Heart right ventricle (tissue), 16 donors: Measurements from ENCODE around the gene EZH1. TPM values are rescaled to one million over a fixed set of nuclear protein-coding genes. Genes with fewer than 3 reads are reported as not detected.

ENCODE experiments used
- ATAC-seq, 8 donors: fragments of 200-7000 bp; cut with Tn5 transposase; one replicate each; pipeline ENCODE4 v1.9.1; 2020; ENCODE audit warnings: mild to moderate bottlenecking in 8 of 8, moderate library complexity in 8 of 8, moderate number of reproducible peaks in 1 of 8
- DNase-seq, 2 donors: peaks; one replicate each; pipeline ENCODE4 v3.0.0-alpha.2; 2020
- H3K27ac ChIP-seq, 10 donors: fragments of 200-600 bp; sonication (generic) in 2 of 10; one replicate each; pipeline versions ENCODE4 v1.5.0 to v1.8.0; 2020 to 2022; ENCODE audit warnings: mild to moderate bottlenecking in 3 of 10
- H3K27me3 ChIP-seq, 7 donors: fragments of 200-600 bp; one replicate each; pipeline ENCODE4 v1.8.0; 2021 to 2022; ENCODE audit warnings: mild to moderate bottlenecking in 2 of 7
- H3K36me3 ChIP-seq, 9 donors: fragments of 200-600 bp; sonication (generic) in 1 of 9; one replicate each; pipeline versions ENCODE4 v1.5.0 to v1.8.0; 2020 to 2022; ENCODE audit warnings: mild to moderate bottlenecking in 2 of 9
- H3K4me1 ChIP-seq, 9 donors: fragments of 200-600 bp; sonication (generic) in 1 of 9; one replicate each; pipeline versions ENCODE4 v1.5.0 to v1.8.0; 2020 to 2022; ENCODE audit warnings: mild to moderate bottlenecking in 4 of 9
- H3K4me3 ChIP-seq, 10 donors: fragments of 200-600 bp; sonication (generic) in 2 of 10; one replicate each; pipeline versions ENCODE4 v1.5.0 to v1.8.0; 2020 to 2022; ENCODE audit warnings: mild to moderate bottlenecking in 7 of 10, moderate library complexity in 2 of 10
- H3K9me3 ChIP-seq, 11 donors: fragments of 200-600 bp in 10 of 11; sonication (generic) in 2 of 11; one replicate each; pipeline versions ENCODE4 v1.5.0 to v1.8.0; 2013 to 2022; ENCODE audit warnings: mild to moderate bottlenecking in 2 of 11, control low read depth in 1 of 11, moderate library complexity in 1 of 11
- WGBS, 2 donors: extraction: QIAGEN DNeasy Blood & Tissue Kit; methylation state at CpG; one replicate each; pipeline ENCODE4 v1.1.7; 2013; ENCODE audit warnings: inconsistent platforms in 1 of 2; 5-methylcytosine and 5-hydroxymethylcytosine counted together
- intact Hi-C, 10 donors: fragments of 100-400 bp; cut with DNase I; formaldehyde crosslinking; loops; one replicate each; pipeline versions ENCODE4 v1.11.1 to v1.14.2; 2022
- polyA plus RNA-seq, 2 donors: library from polyadenylated mRNA; stranded (reverse); fragments of 200-250 nt; gene quantifications; one replicate each; pipeline ENCODE4 v1.2.3, GENCODE V29; 2013
- total RNA-seq, 10 donors: library from RNA; stranded (reverse); fragmentation: NEBNext Ultra II Directional in 3 of 10; extraction: Animal tissue kit (Norgen Biotek cat#: 25700) in 3 of 10; gene quantifications; one replicate each; pipeline versions ENCODE4 v1.2.1 to v1.2.4, GENCODE V29; 2021 to 2023
- TF ChIP-seq, protein P1 (sequence below), 9 donors: fragments of 200-600 bp; sonication (generic) in 2 of 9; IDR thresholded peaks; one replicate each; pipeline versions ENCODE4 v1.5.0 to v1.8.0; 2021 to 2022; ENCODE audit warnings: antibody characterized with exemption in 9 of 9, mild to moderate bottlenecking in 5 of 9, moderate library complexity in 1 of 9
- donor health status: Arrhythmogenic right ventricular cardiomyopathy.
- donor health status: ischemic (EF 13 %, LVEDD 7.1; RV severe dilation, severe dysfunction).
- donor health status: healthy with polysubstance abuse.
- donor health status: DM: no; HTN: yes; CAD: no.
- donor health status: DM: no; HTN: no; CAD: no.
- donor health status: ischemic (EF 25% LVEDD 6.9; RV normal size, moderate dysfunction).
- donor health status: ischemic (EF 25% LVEDD 5.7; RV mildly dilated, moderate dysfunction).
- donor health status: healthy.
- donor health status: DM: yes; HTN: yes; CAD: no.
- donor health status: Ischemic cardiomyopathy.
- donor health status: ischemic (EF 35%, LVEDD 5.7; RV mildly dilated, moderate dysfunction).
- donor health status: nonischemic (EF 11% LVEDD 7.7; RV severe dilation, severe dysfunction).
- donor health status: DM: yes; HTN: yes; CAD: no.
- donor health status: PGD.
- donor health status: ischemic (EF 29% LVEDD 5.4; RV normal size, mild dysfunction).
- donor health status: nonischemic (EF 23%, LVEDD 6.1; RV moderate dilation, normal function).

EZH1 gene
- total and polyA plus RNA-seq, 12 donors, result 16.0 to 50.5 (median 45.9) TPM

DNA sequence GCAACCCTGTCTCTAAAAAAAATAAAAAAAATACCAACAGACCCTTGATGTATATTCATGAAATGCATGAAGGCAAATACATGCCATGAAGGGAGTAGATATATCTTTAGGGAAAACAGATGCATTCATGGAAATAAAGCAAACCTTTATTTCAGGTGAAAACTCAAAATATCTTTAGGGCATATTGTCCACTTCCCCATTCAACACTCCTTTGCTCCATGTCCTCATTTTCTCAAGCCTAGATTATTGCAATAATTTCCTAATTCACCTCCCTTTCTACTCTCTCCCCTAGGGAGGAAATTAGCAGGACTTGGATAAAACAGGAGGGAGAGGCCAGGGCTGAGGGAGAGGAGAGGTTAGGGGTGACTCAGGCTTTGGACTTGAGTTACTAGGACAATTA lies 22.7 kb upstream of the EZH1 start:
- H3K4me1 ChIP-seq, result peaks cover 0 to 24% (median 9%) of the 10 kb centered on the region in 9 donors
- no peak overlapping the region for H3K4me3 ChIP-seq
- TF ChIP-seq, protein P1, sequence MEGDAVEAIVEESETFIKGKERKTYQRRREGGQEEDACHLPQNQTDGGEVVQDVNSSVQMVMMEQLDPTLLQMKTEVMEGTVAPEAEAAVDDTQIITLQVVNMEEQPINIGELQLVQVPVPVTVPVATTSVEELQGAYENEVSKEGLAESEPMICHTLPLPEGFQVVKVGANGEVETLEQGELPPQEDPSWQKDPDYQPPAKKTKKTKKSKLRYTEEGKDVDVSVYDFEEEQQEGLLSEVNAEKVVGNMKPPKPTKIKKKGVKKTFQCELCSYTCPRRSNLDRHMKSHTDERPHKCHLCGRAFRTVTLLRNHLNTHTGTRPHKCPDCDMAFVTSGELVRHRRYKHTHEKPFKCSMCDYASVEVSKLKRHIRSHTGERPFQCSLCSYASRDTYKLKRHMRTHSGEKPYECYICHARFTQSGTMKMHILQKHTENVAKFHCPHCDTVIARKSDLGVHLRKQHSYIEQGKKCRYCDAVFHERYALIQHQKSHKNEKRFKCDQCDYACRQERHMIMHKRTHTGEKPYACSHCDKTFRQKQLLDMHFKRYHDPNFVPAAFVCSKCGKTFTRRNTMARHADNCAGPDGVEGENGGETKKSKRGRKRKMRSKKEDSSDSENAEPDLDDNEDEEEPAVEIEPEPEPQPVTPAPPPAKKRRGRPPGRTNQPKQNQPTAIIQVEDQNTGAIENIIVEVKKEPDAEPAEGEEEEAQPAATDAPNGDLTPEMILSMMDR (IDR thresholded peaks at IDR 0.05), result no peak
- DNase-seq, result no peak
- no peak for ATAC-seq
- intact Hi-C loops, result loop anchor here in 2 of 10 donors (10.0 kb wide), 2 partner anchors 53 to 193 kb away; partner anchors contain the start of gene PSMC3IP (in 1 of the 2)
- H3K27ac ChIP-seq, result no peak overlapping the region
- H3K27me3 ChIP-seq, result peaks cover 0 to 7% (median 0%) of the 10 kb centered on the region in 7 donors
- no peaks in the 10 kb centered on the region for H3K9me3 ChIP-seq
- H3K36me3 ChIP-seq, result no peaks in the 10 kb centered on the region

DNA sequence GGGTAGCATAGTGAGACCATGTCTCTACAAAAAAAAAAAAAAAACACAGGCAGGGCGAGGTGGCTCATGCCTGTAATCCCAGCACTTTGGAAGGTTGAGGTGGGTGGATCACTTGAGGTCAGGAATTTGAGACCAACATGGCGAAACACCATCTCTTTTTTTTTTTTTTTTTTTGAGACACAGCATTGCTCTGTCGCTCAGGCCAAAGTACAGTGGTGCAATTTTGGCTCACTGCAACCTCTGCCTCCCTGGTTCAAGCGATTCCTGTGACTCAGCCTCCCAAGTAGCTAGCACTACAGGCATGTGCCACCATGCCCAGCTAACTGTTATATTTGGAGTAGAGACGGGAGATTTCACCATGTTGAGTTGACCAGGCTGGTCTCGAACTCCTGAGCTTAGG lies 21.3 kb upstream of the EZH1 start:
- Histone ChIP-seq H3K4me1 (peaks cover 0 to 37% (median 11%) of the 10 kb centered on the region in 9 donors), H3K36me3 (no peaks in the 10 kb centered on the region), H3K9me3 (no peaks in the 10 kb centered on the region), H3K4me3 (no peak overlapping the region), H3K27ac (no peak overlapping the region), H3K27me3 (peaks cover 0 to 21% (median 4%) of the 10 kb centered on the region in 7 donors)
- DNase-seq (no peak), ATAC-seq (no peak)
- intact Hi-C loops, result loop anchor here in 2 of 10 donors (10.0 kb wide), 2 partner anchors 51 to 191 kb away; partner anchors contain the start of gene PSMC3IP (in 1 of the 2)
- 90 to 91% methylated on average over 6 of the region's 6 CpGs for WGBS, 2 donors
- TF ChIP-seq, protein P1 (IDR thresholded peaks at IDR 0.05), result no peak

DNA sequence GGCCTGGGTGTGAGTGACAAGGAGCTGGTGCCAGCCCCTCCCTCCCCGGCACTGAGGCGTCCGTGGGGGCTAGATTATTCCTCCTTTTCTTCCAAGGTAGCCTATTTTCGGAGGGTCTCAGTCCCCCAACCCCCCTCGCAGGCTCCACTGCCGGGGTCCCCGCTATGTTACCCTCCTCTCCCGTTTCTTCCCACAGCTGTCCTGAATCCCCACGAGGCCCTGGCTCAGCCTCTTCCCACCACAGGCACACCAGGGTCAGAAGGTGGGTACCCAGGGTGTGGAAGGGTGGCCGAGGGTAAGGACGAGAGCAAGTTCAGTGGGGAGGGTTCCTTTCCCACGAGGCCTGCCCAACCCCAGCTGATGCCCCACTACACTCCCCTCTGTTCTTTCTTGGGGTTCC lies 16.8 kb upstream of the EZH1 start:
- DNase-seq (no peak), ATAC-seq (no peak)
- peak overlapping the region; percentile 81 to 97 (median 93) for H3K27ac ChIP-seq
- peaks cover 5 to 57% (median 26%) of the 10 kb centered on the region in 9 donors for H3K4me1 ChIP-seq
- peak overlapping the region; percentile 43 to 87 (median 70) for H3K4me3 ChIP-seq
- TF ChIP-seq, protein P1 (IDR thresholded peaks at IDR 0.05), result no peak
- intact Hi-C loops, result loop anchor here (2.0 to 10.0 kb wide), 7 partner anchors 17 to 187 kb away; partner anchors contain the start of genes PSMC3IP (in 2 of the 10) and EZH1 (in 1 of the 10)
- 34 to 49% methylated on average over 11 to 12 of the region's 12 CpGs for WGBS, 2 donors
- H3K9me3 ChIP-seq, result no peaks in the 10 kb centered on the region
- H3K27me3 ChIP-seq, result peaks cover 0 to 38% (median 10%) of the 10 kb centered on the region in 7 donors
- no peaks in the 10 kb centered on the region for H3K36me3 ChIP-seq

DNA sequence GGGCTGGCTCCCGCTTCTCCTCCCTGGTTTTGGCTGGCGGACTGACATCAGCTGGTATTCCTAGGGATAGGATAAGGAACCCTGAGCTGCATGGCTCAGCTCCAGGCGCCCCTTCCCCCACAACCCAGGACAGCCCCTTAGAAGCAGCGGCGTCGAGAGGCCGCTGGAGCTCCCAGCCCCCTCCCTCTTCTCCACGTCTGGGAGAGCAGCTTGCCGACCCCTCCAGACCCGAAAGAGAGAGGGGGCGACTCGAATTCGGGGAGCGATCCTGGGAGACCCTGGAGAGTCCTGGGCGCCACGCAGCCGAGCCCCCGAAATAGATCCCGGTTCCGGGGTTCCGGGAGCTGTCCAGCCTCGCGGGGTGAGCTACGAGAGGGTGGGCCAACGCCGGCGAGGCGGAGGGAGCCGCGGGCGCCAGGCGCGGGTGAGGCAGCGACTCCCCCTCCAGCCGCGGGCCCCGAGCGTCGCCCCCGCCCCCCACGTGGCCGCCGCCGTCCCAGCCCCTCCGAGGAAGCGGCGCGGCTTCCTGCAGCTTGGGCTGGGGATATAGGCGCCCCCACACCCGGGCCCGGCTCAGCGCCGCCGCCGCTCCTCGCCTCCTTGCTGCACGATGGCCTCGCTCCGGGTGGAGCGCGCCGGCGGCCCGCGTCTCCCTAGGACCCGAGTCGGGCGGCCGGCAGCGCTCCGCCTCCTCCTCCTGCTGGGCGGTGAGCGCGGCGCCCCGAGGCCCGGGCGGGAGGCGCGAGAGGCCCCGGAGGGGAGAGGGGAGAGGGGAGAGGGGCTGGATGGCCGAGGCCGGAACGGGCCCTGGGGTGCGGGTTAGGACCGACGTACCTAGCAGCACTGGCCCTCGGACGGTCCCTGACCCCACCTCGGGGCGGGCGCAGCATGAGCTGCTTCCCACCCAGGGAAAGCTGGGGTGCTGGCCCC lies 16.1 kb upstream of the EZH1 start, which contains the start of gene RAMP2:
TSS of gene RAMP2 (plus strand) at position 576 of the 930 bp plus-strand sequence. CDS start at position 611, 35 bp downstream.
- peaks cover 0 to 38% (median 7%) of the 10 kb centered on the region in 7 donors for H3K27me3 ChIP-seq
- H3K27ac ChIP-seq, result peak within 1 kb of the TSS; percentile 81 to 97 (median 93)
- peak; percentile 28 to 70 (median 55) for ATAC-seq
- peak within 1 kb of the TSS; percentile 43 to 87 (median 70) for H3K4me3 ChIP-seq
- DNase-seq, result peak; percentile 42 to 55
- 2% methylated on average over 64 to 92 of the region's 92 CpGs for WGBS, 2 donors
- no peaks in the 10 kb centered on the region for H3K9me3 ChIP-seq
- intact Hi-C loops, result loop anchor here in 6 of 10 donors (2.0 to 10.0 kb wide), 5 partner anchors 16 to 186 kb away; partner anchors contain the start of genes PSMC3IP (in 2 of the 6) and EZH1 (in 1 of the 6)
- peaks cover 5 to 57% (median 26%) of the 10 kb centered on the region in 9 donors for H3K4me1 ChIP-seq
- no peaks in the 10 kb centered on the region for H3K36me3 ChIP-seq
- TF ChIP-seq, protein P1 (IDR thresholded peaks at IDR 0.05), result peak in 2 of 9 donors; percentile 7 to 8
